GM12872 (cell line): ENCODE measurements around the gene THAP3.

Experiments used
- TF ChIP-seq, protein P1 (sequence below): IDR thresholded peaks from 3 replicates; pipeline ENCODE4 v1.5.1; 2011; ENCODE audit warnings: low read depth, mild to moderate bottlenecking, low read length, moderate library complexity; ENCODE audit not compliant: insufficient read depth

THAP3 gene

DNA sequence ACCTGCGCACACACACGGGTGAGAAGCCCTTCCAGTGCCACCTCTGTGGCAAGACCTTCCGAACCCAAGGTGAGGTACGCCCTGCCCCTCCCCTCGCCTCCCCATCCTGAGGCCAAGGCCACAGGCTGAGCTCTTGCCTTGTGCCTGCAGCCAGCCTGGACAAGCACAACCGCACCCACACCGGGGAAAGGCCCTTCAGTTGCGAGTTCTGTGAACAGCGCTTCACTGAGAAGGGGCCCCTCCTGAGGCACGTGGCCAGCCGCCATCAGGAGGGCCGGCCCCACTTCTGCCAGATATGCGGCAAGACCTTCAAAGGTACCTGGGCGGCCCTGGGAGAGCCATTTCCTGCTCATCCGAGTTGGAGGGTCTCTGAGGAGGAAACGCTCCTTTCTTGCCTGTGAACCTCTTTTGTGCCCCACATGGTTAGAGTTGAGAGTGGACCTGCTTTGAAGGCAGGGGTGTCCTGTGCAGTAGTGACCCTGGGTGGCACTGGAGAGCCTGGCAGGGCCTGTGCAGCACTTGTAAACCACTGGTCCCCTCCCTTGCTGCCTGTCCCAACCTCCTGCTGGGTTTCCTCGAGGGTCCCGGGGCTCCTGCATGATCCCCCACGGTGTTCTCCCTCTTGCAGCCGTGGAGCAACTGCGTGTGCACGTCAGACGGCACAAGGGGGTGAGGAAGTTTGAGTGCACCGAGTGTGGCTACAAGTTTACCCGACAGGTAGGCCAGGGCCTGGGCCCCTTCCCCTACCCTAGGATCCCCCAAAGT, 36.4 kb upstream of the THAP3 start:
- TF ChIP-seq, protein P1, sequence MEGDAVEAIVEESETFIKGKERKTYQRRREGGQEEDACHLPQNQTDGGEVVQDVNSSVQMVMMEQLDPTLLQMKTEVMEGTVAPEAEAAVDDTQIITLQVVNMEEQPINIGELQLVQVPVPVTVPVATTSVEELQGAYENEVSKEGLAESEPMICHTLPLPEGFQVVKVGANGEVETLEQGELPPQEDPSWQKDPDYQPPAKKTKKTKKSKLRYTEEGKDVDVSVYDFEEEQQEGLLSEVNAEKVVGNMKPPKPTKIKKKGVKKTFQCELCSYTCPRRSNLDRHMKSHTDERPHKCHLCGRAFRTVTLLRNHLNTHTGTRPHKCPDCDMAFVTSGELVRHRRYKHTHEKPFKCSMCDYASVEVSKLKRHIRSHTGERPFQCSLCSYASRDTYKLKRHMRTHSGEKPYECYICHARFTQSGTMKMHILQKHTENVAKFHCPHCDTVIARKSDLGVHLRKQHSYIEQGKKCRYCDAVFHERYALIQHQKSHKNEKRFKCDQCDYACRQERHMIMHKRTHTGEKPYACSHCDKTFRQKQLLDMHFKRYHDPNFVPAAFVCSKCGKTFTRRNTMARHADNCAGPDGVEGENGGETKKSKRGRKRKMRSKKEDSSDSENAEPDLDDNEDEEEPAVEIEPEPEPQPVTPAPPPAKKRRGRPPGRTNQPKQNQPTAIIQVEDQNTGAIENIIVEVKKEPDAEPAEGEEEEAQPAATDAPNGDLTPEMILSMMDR: no peak

DNA sequence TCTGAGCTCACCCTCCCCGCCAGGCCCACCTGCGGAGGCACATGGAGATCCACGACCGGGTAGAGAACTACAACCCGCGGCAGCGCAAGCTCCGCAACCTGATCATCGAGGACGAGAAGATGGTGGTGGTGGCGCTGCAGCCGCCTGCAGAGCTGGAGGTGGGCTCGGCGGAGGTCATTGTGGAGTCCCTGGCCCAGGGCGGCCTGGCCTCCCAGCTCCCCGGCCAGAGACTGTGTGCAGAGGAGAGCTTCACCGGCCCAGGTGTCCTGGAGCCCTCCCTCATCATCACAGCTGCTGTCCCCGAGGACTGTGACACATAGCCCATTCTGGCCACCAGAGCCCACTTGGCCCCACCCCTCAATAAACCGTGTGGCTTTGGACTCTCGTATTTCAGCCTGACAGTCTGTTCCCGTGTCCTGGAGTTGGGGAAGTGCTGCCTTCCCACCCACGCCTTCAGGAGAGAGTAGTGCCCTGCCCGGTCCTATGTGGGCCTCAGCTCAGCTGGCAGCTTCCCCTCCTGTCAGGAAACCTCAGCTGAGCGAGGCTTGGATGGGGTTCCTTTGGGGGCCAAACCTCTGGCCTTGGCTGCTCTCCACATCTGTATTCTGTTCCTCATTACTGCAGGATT, 35.7 kb upstream of the THAP3 start:
- TF ChIP-seq, protein P1: no peak

DNA sequence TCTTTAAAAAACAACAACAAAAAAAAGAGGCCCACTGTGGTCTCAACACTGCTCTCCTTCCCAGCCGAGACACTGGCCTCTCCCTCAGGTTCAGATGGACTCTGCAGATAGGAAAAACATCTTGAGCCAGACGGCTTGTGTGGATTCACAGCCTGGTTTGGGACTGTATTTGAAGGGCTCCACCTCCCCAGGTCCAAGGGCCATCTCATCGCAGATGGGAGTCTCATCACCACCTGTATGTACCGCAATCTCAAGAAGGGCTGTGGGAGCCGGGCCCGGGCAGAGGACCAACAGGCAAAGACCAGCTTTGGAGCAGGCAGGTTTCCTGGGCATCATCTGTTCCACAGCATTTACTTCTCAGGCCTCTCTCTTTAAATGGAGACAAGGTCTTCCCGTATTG, 34.6 kb upstream of the THAP3 start:
- TF ChIP-seq, protein P1: no peak

DNA sequence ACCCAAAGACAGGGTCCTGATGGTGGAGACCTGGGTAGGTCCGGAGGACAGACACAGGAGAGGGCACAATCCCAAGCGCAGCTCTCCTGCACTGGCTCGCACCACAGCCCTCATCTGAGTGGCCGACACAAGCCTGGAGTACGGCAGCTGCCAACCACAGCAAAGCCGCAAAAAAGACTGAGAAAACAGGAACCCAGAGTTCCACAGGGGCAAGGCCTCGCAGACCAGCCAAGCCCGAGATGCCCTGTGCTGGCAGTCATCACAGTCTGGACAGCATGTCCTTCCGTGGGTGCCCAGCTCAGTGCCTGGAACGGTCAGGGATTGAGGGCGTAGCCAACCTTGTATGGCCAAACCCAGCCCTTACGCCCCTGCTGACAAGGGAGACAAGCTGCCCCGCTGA, 33.4 kb upstream of the THAP3 start:
- TF ChIP-seq, protein P1: no peak

DNA sequence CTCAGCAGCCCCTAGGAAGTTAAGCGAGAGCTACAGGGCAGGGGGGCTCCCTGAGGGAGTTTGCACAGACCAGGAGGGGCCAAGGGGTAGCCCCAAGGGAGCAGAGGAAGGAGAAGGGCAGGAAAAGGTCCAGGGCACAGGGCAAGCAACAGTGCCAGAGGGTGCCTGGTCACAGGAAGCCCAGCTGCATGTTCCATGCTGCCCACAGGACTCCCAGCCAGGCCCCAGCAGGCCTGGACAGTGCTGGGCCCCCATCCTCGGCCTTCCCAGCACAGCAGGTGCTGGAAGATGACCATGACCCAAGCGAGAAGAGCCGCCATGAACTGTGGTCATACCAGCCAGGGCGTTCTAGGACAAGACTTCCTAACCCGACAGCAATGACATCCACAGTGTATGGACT, 33.0 kb upstream of the THAP3 start:
- TF ChIP-seq, protein P1: no peak

DNA sequence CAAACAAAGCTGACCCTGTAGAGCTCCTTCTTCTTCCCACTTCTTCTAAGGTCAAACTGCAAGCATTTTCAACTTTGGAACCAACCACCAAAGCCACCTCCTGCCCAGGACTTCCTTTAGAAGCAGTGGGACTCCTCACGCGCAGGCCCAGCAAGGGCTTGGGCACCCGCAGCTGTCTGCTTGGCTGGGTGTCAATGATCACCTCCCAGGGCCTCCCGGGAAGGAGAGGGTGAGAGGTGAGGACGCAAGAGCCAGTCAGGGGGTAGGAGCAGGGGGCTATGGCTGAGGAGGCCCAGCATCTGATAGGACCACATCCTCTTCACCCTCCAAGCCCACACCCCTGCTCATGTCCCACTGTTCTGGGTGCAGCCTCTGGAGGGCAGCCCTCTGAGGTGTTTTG, 32.2 kb upstream of the THAP3 start:
- TF ChIP-seq, protein P1: no peak

DNA sequence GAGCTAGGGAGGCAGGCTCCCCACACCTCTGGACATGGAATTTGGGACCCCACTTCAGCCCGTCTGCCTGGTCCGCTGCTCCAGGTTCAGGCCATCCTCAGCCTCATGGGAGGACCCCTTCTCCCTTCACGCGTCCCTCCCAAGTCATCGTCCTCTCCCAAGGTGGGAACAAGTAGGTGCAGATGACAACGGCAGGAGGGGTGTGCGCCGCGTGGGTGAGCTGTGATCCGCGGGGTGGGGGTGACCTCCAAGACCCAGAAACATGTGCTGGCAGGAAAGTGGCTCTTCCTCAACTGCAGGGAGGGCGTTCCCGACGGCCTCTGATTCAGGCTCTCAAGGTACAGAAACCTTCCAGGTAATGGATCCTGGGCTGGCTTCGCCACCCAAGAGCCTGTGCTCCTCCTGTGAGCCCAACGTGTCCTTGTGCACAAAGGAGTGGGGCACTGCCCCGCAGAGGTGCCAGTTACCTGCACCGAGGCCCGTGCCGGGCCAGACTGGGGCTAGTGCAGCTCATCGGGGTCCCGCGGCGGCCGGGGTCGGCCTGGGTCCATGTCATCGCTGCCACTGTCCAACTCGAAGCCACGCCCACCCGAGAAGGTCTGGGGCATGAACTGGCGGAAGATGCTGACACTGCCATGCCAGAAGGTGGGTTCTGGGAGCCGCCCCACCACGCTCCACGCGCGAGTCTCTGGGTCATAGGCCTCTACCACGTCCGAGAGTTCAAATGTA, 31.6 kb upstream of the THAP3 start:
- TF ChIP-seq, protein P1: no peak
